HepG2 (cell line): ENCODE measurements around the gene ACVR1C.

Source experiments
- ATAD3A ChIP-seq: sonication (generic); formaldehyde crosslinking; IDR thresholded peaks from 2 replicates; pipeline ENCODE4 v1.4.0; 2020; ENCODE audit warnings: missing genetic modification reagents
- EZH2 ChIP-seq: conservative IDR thresholded peaks from 2 replicates; pipeline ENCODE4 v1.6.1; 2012; ENCODE audit warnings: mild to moderate bottlenecking, low read depth, low read length, moderate library complexity
- GATA4 ChIP-seq: sonication (generic); IDR thresholded peaks from 2 replicates; pipeline ENCODE4 v1.6.1; 2016; ENCODE audit warnings: antibody characterized with exemption, low read depth, borderline replicate concordance
- MEF2D ChIP-seq: sonication (generic); formaldehyde crosslinking; IDR thresholded peaks from 2 replicates; pipeline ENCODE4 v1.5.1; 2020; ENCODE audit warnings: mild to moderate bottlenecking, missing genetic modification reagents
- MTA1 ChIP-seq: sonication (generic); formaldehyde crosslinking; IDR thresholded peaks from 2 replicates; pipeline ENCODE4 v1.4.0; 2020; ENCODE audit warnings: missing genetic modification reagents, mild to moderate bottlenecking, borderline replicate concordance
- RBM39 ChIP-seq: fragments of 200-400 bp; formaldehyde crosslinking; IDR thresholded peaks from one replicate; pipeline ENCODE4 v1.6.1; 2018; ENCODE audit warnings: antibody characterized with exemption, mild to moderate bottlenecking, low read depth, low read length; ENCODE audit not compliant: poor library complexity, severe bottlenecking
- SMARCC2 ChIP-seq: fragments of 450-650 bp; IDR thresholded peaks from 2 replicates; pipeline ENCODE4 v1.6.1; 2017; ENCODE audit warnings: antibody characterized with exemption, mild to moderate bottlenecking
- ZFX ChIP-seq: sonication (generic); formaldehyde crosslinking; IDR thresholded peaks from 2 replicates; pipeline ENCODE4 v1.4.0; 2020; ENCODE audit warnings: mild to moderate bottlenecking, low read depth, missing genetic modification reagents, moderate library complexity
- TF ChIP-seq, protein P1 (sequence below): sonication (generic); formaldehyde crosslinking; IDR thresholded peaks from 2 replicates; pipeline ENCODE4 v1.5.0; 2020; ENCODE audit warnings: mild to moderate bottlenecking, missing genetic modification reagents, moderate library complexity
- TF ChIP-seq, protein P2 (sequence below), 2 experiments: IDR thresholded peaks; 2 replicates each; pipeline ENCODE4 v1.6.1; 2011 to 2012; ENCODE audit warnings: low read length in 2 of 2, borderline replicate concordance in 1 of 2, low read depth in 1 of 2, mild to moderate bottlenecking in 1 of 2, moderate library complexity in 1 of 2

DNA sequence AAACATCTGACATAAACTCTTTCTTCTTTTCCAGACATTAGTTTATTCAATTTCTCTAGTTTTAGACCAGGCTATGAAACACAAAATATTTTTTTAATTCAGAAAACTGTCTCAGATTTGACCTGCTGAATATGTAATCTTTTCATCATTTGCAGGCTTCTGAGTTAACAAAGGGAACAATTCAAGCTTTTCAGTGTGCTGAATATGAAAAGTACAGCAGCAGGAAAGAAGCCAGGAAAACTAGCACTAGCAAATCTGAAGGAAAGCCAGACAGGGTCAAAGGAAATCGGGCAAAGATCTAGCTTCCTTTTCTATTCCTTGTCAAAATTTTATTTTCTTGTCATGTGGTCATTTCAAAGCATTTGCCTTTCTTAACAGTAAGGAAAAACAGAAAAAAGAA lies 35.3 kb downstream of the ACVR1C start:
- TF ChIP-seq ATAD3A (CRISPR knock-in tag) (no peak), SMARCC2 (no peak), EZH2 (no peak), RBM39 (no peak), ZFX (no peak), MTA1 (CRISPR knock-in tag) (no peak), GATA4 (no peak), MEF2D (CRISPR knock-in tag) (no peak)
- TF ChIP-seq, protein P1, sequence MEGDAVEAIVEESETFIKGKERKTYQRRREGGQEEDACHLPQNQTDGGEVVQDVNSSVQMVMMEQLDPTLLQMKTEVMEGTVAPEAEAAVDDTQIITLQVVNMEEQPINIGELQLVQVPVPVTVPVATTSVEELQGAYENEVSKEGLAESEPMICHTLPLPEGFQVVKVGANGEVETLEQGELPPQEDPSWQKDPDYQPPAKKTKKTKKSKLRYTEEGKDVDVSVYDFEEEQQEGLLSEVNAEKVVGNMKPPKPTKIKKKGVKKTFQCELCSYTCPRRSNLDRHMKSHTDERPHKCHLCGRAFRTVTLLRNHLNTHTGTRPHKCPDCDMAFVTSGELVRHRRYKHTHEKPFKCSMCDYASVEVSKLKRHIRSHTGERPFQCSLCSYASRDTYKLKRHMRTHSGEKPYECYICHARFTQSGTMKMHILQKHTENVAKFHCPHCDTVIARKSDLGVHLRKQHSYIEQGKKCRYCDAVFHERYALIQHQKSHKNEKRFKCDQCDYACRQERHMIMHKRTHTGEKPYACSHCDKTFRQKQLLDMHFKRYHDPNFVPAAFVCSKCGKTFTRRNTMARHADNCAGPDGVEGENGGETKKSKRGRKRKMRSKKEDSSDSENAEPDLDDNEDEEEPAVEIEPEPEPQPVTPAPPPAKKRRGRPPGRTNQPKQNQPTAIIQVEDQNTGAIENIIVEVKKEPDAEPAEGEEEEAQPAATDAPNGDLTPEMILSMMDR (CRISPR knock-in tag): no peak
- TF ChIP-seq, protein P2, sequence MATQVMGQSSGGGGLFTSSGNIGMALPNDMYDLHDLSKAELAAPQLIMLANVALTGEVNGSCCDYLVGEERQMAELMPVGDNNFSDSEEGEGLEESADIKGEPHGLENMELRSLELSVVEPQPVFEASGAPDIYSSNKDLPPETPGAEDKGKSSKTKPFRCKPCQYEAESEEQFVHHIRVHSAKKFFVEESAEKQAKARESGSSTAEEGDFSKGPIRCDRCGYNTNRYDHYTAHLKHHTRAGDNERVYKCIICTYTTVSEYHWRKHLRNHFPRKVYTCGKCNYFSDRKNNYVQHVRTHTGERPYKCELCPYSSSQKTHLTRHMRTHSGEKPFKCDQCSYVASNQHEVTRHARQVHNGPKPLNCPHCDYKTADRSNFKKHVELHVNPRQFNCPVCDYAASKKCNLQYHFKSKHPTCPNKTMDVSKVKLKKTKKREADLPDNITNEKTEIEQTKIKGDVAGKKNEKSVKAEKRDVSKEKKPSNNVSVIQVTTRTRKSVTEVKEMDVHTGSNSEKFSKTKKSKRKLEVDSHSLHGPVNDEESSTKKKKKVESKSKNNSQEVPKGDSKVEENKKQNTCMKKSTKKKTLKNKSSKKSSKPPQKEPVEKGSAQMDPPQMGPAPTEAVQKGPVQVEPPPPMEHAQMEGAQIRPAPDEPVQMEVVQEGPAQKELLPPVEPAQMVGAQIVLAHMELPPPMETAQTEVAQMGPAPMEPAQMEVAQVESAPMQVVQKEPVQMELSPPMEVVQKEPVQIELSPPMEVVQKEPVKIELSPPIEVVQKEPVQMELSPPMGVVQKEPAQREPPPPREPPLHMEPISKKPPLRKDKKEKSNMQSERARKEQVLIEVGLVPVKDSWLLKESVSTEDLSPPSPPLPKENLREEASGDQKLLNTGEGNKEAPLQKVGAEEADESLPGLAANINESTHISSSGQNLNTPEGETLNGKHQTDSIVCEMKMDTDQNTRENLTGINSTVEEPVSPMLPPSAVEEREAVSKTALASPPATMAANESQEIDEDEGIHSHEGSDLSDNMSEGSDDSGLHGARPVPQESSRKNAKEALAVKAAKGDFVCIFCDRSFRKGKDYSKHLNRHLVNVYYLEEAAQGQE (IDR thresholded peaks at IDR 0.05; ENCODE audit: borderline replicate concordance in 1 of 2, low read depth in 1 of 2, low read length in 2 of 2): no peak
